ENCODE data around the gene MBD3L2B. TPM values are rescaled to one million over a fixed set of nuclear protein-coding genes. Genes with fewer than 3 reads are reported as not detected.
"Not testable (repeated sequence)": the region's sequence is repeated elsewhere in the genome, so short reads cannot be mapped to it uniquely, and the experiment has no call there.

The MBD3L2B gene
- 0.12 TPM for polyA plus RNA-seq
- long read RNA-seq, donor 1, result 0 reads
- long read RNA-seq, donor 2, result 0 reads
- long read RNA-seq, donor 3, result 0 reads
- long read RNA-seq, donor 4, result 0 reads
- long read RNA-seq, donor 5, result 0 reads
- long read RNA-seq, donor 6, result 0 reads
- long read RNA-seq, donor 7, result 0 reads
- long read RNA-seq, donor 8, result 0 reads
- long read RNA-seq, donor 9, result 0 reads
- long read RNA-seq, donor 10, result 0 reads
- long read RNA-seq, donor 11, result 0 reads

- not testable (repeated sequence) for H3K4me3 ChIP-seq (ENCODE audit: low read length); H3K27me3 ChIP-seq (ENCODE audit: control insufficient read depth, insufficient read depth, low read length)
- no CpG with 5 or more reads among the region's 6 CpGs for WGBS (ENCODE audit: insufficient coverage, low lambda C conversion rate)
Measured at GRCh38 chr19:7021331-7021730, at the start of gene MBD3L2B. Gene MBD3L2B, minus strand, starts transcription at chr19:7021431. Its CDS starts 34 bp downstream, at chr19:7021397.

DNA sequence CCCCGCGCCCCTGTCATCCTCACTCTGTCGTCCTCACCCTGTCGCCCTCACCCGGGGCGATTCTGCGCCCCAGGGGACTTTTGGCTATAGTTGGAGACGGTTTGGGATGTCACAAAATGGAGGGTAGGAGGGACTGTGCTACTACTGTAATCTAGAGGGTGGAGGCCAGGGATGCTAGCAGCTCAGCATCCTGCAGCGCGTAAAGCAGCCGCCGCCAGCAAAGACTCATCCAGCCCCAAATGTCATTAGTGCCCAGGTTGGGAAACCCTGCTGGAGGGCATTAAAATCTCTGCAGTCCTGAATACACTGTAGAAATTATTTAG lies 48.6 kb upstream of the MBD3L2B start:
- Histone ChIP-seq H3K4me1 (ENCODE audit: control insufficient read depth, insufficient read depth, low read length) (no peaks in the 10 kb centered on the region), H3K27ac (ENCODE audit: low read length) (peak overlapping the region; percentile 65), H3K4me3 (ENCODE audit: low read length) (peak overlapping the region; percentile 90), H3K36me3 (ENCODE audit: control insufficient read depth, insufficient read depth, low read length) (peaks cover 30% of the 10 kb centered on the region), H3K27me3 (ENCODE audit: control insufficient read depth, insufficient read depth, low read length) (no peaks in the 10 kb centered on the region), H3K9me3 (ENCODE audit: control insufficient read depth, low read depth, low read length) (peaks cover 13% of the 10 kb centered on the region)
- DNase-seq, result no peak
- WGBS (ENCODE audit: insufficient coverage, low lambda C conversion rate), result no CpG with 5 or more reads among the region's 12 CpGs

More at GRCh38 chr19:7021331-7021730, at the start of gene MBD3L2B:
- H3K4me1 ChIP-seq (ENCODE audit: control insufficient read depth, insufficient read depth, low read length); DNase-seq; H3K9me3 ChIP-seq (ENCODE audit: control insufficient read depth, low read depth, low read length); H3K36me3 ChIP-seq (ENCODE audit: control insufficient read depth, insufficient read depth, low read length); H3K27ac ChIP-seq (ENCODE audit: low read length): not testable (repeated sequence)

DNA sequence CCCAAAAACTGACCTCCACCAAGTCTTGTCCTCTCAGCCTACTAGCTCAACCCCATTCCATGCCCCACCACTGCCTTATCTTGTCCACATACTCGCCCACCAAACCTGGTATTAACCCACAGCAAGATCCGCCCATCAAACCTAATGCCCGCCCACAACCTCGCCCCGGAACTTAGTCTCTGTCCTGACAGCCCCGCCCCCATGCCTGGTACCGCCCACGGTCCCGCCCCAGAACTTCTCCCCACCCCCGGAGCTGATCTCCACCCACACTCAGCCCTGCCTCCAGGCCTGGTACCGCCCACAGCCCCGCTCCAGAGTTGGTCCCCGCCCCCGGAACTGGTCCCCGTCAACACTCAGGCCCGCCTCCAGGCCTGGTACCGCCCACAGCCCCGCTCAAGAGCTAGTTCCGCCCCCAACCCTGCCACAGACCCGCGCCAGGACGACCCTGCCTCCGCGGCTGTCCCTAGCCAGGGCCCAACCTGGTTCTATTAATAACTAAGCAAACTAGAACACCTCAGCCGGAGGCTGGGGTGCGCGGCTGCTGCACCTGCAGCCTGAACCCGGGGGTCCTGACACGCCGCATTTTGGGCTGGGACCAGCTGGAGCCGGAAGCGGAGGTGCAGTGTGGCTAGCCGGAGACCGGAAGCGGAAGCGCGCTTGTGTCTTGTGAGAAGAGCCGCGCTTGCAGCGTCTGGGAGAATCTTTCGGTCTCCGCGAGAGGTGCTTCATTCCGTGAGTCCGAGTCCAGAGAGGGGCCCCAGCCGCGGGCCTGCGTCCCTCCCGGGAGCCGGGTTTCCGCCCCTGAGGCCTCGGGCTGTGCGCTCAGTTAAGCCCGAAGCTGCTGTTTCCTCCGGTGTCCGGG lies 48.0 kb upstream of the MBD3L2B start, which contains the start of gene ZNF557:
Gene ZNF557, plus strand, starts transcription at position 662 of the 862 bp plus-strand sequence. CDS start 5,372 bp downstream, outside the sequence.
- peak within 1 kb of the TSS; percentile 65 for H3K27ac ChIP-seq (ENCODE audit: low read length)
- peaks cover 24% of the 10 kb centered on the region for H3K36me3 ChIP-seq (ENCODE audit: control insufficient read depth, insufficient read depth, low read length)
- peak; percentile 98 for DNase-seq
- no CpG with 5 or more reads among the region's 56 CpGs for WGBS (ENCODE audit: insufficient coverage, low lambda C conversion rate)
- no peaks in the 10 kb centered on the region for H3K27me3 ChIP-seq (ENCODE audit: control insufficient read depth, insufficient read depth, low read length)
- H3K9me3 ChIP-seq (ENCODE audit: control insufficient read depth, low read depth, low read length), result peaks cover 7% of the 10 kb centered on the region
- H3K4me1 ChIP-seq (ENCODE audit: control insufficient read depth, insufficient read depth, low read length), result no peaks in the 10 kb centered on the region
- peak within 1 kb of the TSS; percentile 90 for H3K4me3 ChIP-seq (ENCODE audit: low read length)

DNA sequence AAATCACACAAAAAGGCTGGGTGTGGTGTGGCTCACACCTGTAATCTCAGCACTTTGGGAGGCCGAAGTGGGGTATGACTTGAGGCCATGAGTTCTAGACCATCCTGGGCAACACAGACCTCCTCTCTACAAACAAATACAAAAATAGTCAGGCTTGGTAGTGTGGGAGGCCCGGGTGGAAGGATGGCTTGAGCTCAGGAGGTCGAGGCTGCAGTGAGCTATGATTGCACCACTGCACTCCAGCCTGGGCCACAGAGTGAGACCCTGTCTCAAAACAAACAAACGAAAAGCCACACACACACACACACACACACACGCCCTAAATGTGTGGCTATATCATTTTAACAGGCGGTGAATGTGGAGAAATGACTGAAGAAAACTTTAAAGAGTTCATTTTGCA lies 47.4 kb upstream of the MBD3L2B start:
- H3K36me3 ChIP-seq (ENCODE audit: control insufficient read depth, insufficient read depth, low read length), result peaks cover 18% of the 10 kb centered on the region
- no peaks in the 10 kb centered on the region for H3K27me3 ChIP-seq (ENCODE audit: control insufficient read depth, insufficient read depth, low read length)
- DNase-seq, result no peak
- H3K4me1 ChIP-seq (ENCODE audit: control insufficient read depth, insufficient read depth, low read length), result no peaks in the 10 kb centered on the region
- no peak overlapping the region for H3K4me3 ChIP-seq (ENCODE audit: low read length)
- no CpG with 5 or more reads among the region's 6 CpGs for WGBS (ENCODE audit: insufficient coverage, low lambda C conversion rate)
- H3K27ac ChIP-seq (ENCODE audit: low read length), result no peak overlapping the region
- peaks cover 5% of the 10 kb centered on the region for H3K9me3 ChIP-seq (ENCODE audit: control insufficient read depth, low read depth, low read length)

DNA sequence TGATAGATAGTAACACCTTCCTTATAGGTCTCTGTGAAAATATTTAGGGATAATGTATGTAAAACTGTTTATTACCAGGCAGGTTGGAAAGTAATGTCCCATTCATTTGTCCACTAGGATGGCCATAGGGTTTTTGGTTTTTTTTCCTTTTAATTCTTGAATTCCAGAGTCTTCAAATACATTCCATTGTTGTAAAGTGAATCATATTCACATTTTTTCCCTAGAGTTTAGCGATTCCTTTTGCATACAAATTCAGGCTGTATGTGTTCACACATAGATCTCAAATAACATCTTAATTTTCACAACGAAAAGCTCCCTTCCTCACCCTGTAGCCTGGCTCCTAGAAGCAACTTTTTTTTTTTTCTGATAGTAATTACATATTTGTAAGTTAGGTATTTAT lies 46.5 kb upstream of the MBD3L2B start:
- peak in 1 of 2 donors; percentile 0 for DNase-seq
- Histone ChIP-seq H3K27me3 (ENCODE audit: control insufficient read depth, insufficient read depth, low read length) (no peaks in the 10 kb centered on the region), H3K27ac (ENCODE audit: low read length) (no peak overlapping the region), H3K36me3 (ENCODE audit: control insufficient read depth, insufficient read depth, low read length) (peaks cover 11% of the 10 kb centered on the region), H3K9me3 (ENCODE audit: control insufficient read depth, low read depth, low read length) (peaks cover 5% of the 10 kb centered on the region), H3K4me3 (ENCODE audit: low read length) (no peak overlapping the region), H3K4me1 (ENCODE audit: control insufficient read depth, insufficient read depth, low read length) (no peaks in the 10 kb centered on the region)
- WGBS (ENCODE audit: insufficient coverage, low lambda C conversion rate), result 89% methylated on average over 1 of the region's 2 CpGs

DNA sequence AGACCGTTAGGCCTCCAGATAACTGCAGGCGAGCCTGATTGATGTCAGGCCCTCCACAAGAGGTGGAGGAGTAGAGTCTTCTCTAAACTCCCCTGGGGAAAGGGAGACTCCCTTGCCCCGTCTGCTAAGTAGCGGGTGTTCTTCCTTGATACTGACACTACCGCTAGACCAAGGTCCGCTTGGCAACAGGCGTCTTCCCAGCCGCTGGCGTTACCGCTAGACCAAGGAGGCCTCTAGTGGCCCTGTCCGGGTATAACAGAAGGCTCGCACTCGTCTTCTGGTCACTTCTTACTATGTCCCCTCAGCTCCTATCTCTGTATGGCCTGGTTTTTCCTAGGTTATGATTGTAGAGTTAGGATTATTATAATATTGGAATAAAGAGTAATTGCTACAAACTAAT lies 45.9 kb upstream of the MBD3L2B start:
- not testable (repeated sequence) for H3K4me1 ChIP-seq (ENCODE audit: control insufficient read depth, insufficient read depth, low read length); H3K27me3 ChIP-seq (ENCODE audit: control insufficient read depth, insufficient read depth, low read length); H3K27ac ChIP-seq (ENCODE audit: low read length); H3K9me3 ChIP-seq (ENCODE audit: control insufficient read depth, low read depth, low read length); H3K36me3 ChIP-seq (ENCODE audit: control insufficient read depth, insufficient read depth, low read length); H3K4me3 ChIP-seq (ENCODE audit: low read length)
- DNase-seq, result peak in 1 of 2 donors; percentile 15
- WGBS (ENCODE audit: insufficient coverage, low lambda C conversion rate), result no CpG with 5 or more reads among the region's 13 CpGs

DNA sequence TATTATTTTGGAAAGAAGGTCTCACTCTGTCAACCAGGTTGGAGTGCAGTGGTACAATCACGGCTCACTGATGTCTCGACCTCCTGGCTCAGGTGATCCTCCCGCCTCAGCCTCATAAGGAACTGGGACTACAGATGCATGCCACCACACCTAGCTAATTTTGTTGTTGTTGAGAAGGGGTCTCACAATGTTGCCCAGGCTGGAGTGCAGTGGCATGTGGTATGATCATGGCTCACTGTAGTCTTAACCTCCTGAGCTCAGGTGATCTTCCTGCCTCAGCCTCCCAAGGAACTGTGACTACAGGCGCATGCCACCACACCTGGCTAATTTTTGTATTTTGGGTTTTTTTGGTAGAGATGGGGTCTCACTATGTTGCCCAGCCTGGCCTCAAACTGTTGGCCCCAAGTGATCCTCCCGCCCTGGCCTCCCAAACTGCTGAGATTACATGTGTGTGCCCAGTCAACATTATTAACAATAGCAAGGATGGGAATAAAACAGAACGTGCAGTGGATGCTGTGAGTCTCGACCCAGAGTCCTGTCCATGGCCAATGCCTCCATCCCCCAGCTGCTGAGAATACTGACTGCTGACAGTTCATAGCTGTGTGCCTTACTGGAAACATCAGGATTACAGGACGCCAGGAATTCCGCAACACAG lies 42.7 kb upstream of the MBD3L2B start:
- peak in 1 of 2 donors; percentile 0 for DNase-seq
- no peak overlapping the region for H3K27ac ChIP-seq (ENCODE audit: low read length)
- H3K4me1 ChIP-seq (ENCODE audit: control insufficient read depth, insufficient read depth, low read length), result no peaks in the 10 kb centered on the region
- no peaks in the 10 kb centered on the region for H3K27me3 ChIP-seq (ENCODE audit: control insufficient read depth, insufficient read depth, low read length)
- no CpG with 5 or more reads among the region's 9 CpGs for WGBS (ENCODE audit: insufficient coverage, low lambda C conversion rate)
- no peaks in the 10 kb centered on the region for H3K36me3 ChIP-seq (ENCODE audit: control insufficient read depth, insufficient read depth, low read length)
- peaks cover 5% of the 10 kb centered on the region for H3K9me3 ChIP-seq (ENCODE audit: control insufficient read depth, low read depth, low read length)
- no peak overlapping the region for H3K4me3 ChIP-seq (ENCODE audit: low read length)

DNA sequence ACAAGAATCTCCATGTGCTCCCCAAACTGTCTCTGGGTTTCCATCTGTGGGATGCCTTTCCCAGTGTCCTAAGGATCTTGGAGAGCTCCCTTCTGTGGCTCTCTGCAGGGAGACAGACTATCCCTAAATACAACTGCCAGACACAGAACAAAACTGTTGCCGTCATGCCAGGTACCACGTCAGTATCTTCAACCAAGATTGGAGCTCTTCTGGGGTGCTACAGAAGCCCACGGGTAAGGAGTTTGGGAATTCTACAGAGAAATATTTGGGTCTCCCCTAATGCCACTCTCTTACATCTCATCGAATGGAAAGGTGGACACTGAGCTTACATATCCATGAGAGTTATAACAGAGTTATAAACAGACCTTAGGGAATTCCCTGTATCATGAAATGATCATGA lies 42.1 kb upstream of the MBD3L2B start:
- H3K27ac ChIP-seq (ENCODE audit: low read length), result no peak overlapping the region
- peaks cover 5% of the 10 kb centered on the region for H3K9me3 ChIP-seq (ENCODE audit: control insufficient read depth, low read depth, low read length)
- H3K4me1 ChIP-seq (ENCODE audit: control insufficient read depth, insufficient read depth, low read length), result no peaks in the 10 kb centered on the region
- WGBS (ENCODE audit: insufficient coverage, low lambda C conversion rate), result no CpG with 5 or more reads among the region's 4 CpGs
- DNase-seq, result peak in 1 of 2 donors; percentile 0
- H3K4me3 ChIP-seq (ENCODE audit: low read length), result no peak overlapping the region
- H3K27me3 ChIP-seq (ENCODE audit: control insufficient read depth, insufficient read depth, low read length), result no peaks in the 10 kb centered on the region
- H3K36me3 ChIP-seq (ENCODE audit: control insufficient read depth, insufficient read depth, low read length), result no peaks in the 10 kb centered on the region

- DNase-seq; H3K27ac ChIP-seq (ENCODE audit: low read length); H3K9me3 ChIP-seq (ENCODE audit: control insufficient read depth, low read depth, low read length); H3K4me1 ChIP-seq (ENCODE audit: control insufficient read depth, insufficient read depth, low read length); H3K27me3 ChIP-seq (ENCODE audit: control insufficient read depth, insufficient read depth, low read length); H3K4me3 ChIP-seq (ENCODE audit: low read length); H3K36me3 ChIP-seq (ENCODE audit: control insufficient read depth, insufficient read depth, low read length): not testable (repeated sequence)
- no CpG with 5 or more reads among the region's 2 CpGs for whole genome bisulfite sequencing (ENCODE audit: insufficient coverage, low lambda C conversion rate)
Measured at GRCh38 chr19:7059977-7060376, 38.7 kb upstream of the MBD3L2B start.

GRCh38 chr19:7058576-7058975 lies 37.3 kb upstream of the MBD3L2B start, which contains the start of gene MBD3L3:
Gene MBD3L3, minus strand, starts transcription at chr19:7058676. Its CDS starts 71 bp downstream, at chr19:7058605.
- no CpG with 5 or more reads among the region's 8 CpGs for WGBS (ENCODE audit: insufficient coverage, low lambda C conversion rate)
- H3K4me3 ChIP-seq (ENCODE audit: low read length); H3K9me3 ChIP-seq (ENCODE audit: control insufficient read depth, low read depth, low read length); H3K4me1 ChIP-seq (ENCODE audit: control insufficient read depth, insufficient read depth, low read length); H3K27me3 ChIP-seq (ENCODE audit: control insufficient read depth, insufficient read depth, low read length); H3K36me3 ChIP-seq (ENCODE audit: control insufficient read depth, insufficient read depth, low read length); H3K27ac ChIP-seq (ENCODE audit: low read length); DNase-seq: not testable (repeated sequence)
